SU-DHL-6 (cell line): ENCODE data around the gene PPM1B.

Experiments
- H2AFZ ChIP-seq: fragments of 200-600 bp; sonication (generic); 2 replicates; pipeline ENCODE4 v1.6.1; 2014; ENCODE audit warnings: low read depth, mild to moderate bottlenecking, moderate library complexity, mixed read lengths, antibody characterized with exemption, low read length; ENCODE audit not compliant: severe bottlenecking
- H3F3A ChIP-seq: fragments of 200-600 bp; shearing (Covaris generic); 2 replicates; pipeline ENCODE4 v1.6.0; 2016; ENCODE audit warnings: antibody characterized with exemption, mild to moderate bottlenecking; ENCODE audit not compliant: insufficient read depth
- H3K27ac ChIP-seq: fragments of 200-600 bp; sonication (generic); 2 replicates; pipeline ENCODE4 v1.5.1; 2016; ENCODE audit warnings: low read depth, mild to moderate bottlenecking, low read length, moderate library complexity, mixed read lengths
- H3K27me3 ChIP-seq: fragments of 200-600 bp; sonication (generic), shearing (Covaris generic); 2 replicates; pipeline ENCODE4 v1.6.0; 2014; ENCODE audit warnings: mild to moderate bottlenecking, low read length
- H3K36me3 ChIP-seq: fragments of 200-600 bp; sonication (generic); 2 replicates; pipeline ENCODE4 v1.6.1; 2014; ENCODE audit warnings: mild to moderate bottlenecking, low read length, mixed read lengths
- H3K4me2 ChIP-seq: fragments of 300-600, 200-600 bp; shearing (Covaris generic), sonication (generic); 2 replicates; pipeline ENCODE4 v1.6.0; 2014; ENCODE audit warnings: low read length, low read depth, mild to moderate bottlenecking; ENCODE audit not compliant: poor library complexity, severe bottlenecking
- H3K4me3 ChIP-seq: fragments of 200-600 bp; sonication (generic); 2 replicates; pipeline ENCODE4 v1.5.1; 2014; ENCODE audit warnings: antibody characterized with exemption, low read length, mild to moderate bottlenecking, mixed read lengths; ENCODE audit not compliant: insufficient read depth, poor library complexity, severe bottlenecking
- H3K79me2 ChIP-seq: fragments of 200-600 bp; sonication (generic); 2 replicates; pipeline ENCODE4 v1.6.1; 2014; ENCODE audit warnings: mild to moderate bottlenecking, low read length, moderate library complexity; ENCODE audit not compliant: insufficient read depth
- H3K9ac ChIP-seq: fragments of 200-600 bp; sonication (generic); 2 replicates; pipeline ENCODE4 v1.7.0; 2014; ENCODE audit warnings: mild to moderate bottlenecking, low read length
- H3K9me2 ChIP-seq: fragments of 200-600 bp; sonication (generic); replicated peaks from 2 replicates; pipeline ENCODE4 v1.6.1; 2014; ENCODE audit warnings: low read length; ENCODE audit not compliant: insufficient read depth
- H3K9me3 ChIP-seq: fragments of 200-600 bp; sonication (generic); 2 replicates; pipeline ENCODE4 v1.6.1; 2014; ENCODE audit warnings: low read length, mixed read lengths; ENCODE audit not compliant: insufficient read depth
- H4K20me1 ChIP-seq: fragments of 200-600 bp; sonication (generic); 2 replicates; pipeline ENCODE4 v1.6.1; 2014; ENCODE audit warnings: low read depth, mild to moderate bottlenecking, antibody characterized with exemption, low read length, moderate library complexity, mixed read lengths
- EZH2phosphoT487 ChIP-seq: fragments of 200-600 bp; sonication (generic), shearing (Covaris generic); conservative IDR thresholded peaks from 2 replicates; pipeline ENCODE4 v1.6.1; 2018; ENCODE audit warnings: mild to moderate bottlenecking, antibody characterized with exemption, low read length, moderate library complexity, mixed read lengths
- TF ChIP-seq, protein P1 (sequence below): fragments of 200-600 bp; sonication (generic); IDR thresholded peaks from one replicate; pipeline ENCODE4 v1.5.1; 2017; ENCODE audit warnings: antibody characterized with exemption, mild to moderate bottlenecking, low read length, moderate library complexity; ENCODE audit not compliant: insufficient read depth, poor library complexity, severe bottlenecking

PPM1B gene

DNA sequence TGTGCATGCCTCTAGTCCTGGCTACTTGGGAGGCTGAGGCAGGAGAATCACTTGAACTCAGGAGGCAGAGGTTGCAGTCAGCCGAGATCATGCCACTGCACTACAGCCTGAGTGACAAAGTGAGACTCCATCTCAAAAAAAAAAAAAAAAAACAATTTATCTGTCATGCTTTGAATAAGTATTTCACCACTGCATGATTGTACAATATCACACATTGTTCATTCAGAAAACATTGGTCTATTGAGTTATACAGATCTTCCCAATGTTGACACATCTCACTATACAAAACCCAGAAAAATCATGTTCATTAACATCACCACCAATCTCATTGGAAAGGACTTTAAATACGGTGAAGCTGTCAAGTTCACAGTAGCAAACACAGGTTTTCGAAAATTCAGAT, 46.8 kb upstream of the PPM1B start:
- no peak overlapping the region for H2AFZ ChIP-seq
- no peaks in the 10 kb centered on the region for H3K79me2 ChIP-seq
- no peaks in the 10 kb centered on the region for H3F3A ChIP-seq
- H3K36me3 ChIP-seq: no peaks in the 10 kb centered on the region
- TF ChIP-seq, protein P1, sequence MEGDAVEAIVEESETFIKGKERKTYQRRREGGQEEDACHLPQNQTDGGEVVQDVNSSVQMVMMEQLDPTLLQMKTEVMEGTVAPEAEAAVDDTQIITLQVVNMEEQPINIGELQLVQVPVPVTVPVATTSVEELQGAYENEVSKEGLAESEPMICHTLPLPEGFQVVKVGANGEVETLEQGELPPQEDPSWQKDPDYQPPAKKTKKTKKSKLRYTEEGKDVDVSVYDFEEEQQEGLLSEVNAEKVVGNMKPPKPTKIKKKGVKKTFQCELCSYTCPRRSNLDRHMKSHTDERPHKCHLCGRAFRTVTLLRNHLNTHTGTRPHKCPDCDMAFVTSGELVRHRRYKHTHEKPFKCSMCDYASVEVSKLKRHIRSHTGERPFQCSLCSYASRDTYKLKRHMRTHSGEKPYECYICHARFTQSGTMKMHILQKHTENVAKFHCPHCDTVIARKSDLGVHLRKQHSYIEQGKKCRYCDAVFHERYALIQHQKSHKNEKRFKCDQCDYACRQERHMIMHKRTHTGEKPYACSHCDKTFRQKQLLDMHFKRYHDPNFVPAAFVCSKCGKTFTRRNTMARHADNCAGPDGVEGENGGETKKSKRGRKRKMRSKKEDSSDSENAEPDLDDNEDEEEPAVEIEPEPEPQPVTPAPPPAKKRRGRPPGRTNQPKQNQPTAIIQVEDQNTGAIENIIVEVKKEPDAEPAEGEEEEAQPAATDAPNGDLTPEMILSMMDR: no peak
- no peak for TF ChIP-seq EZH2phosphoT487
- no peaks in the 10 kb centered on the region for H3K27me3 ChIP-seq
- H3K9ac ChIP-seq: no peak overlapping the region
- no peaks in the 10 kb centered on the region for H3K9me2 ChIP-seq
- H3K4me2 ChIP-seq: no peak overlapping the region
- H4K20me1 ChIP-seq: no peaks in the 10 kb centered on the region
- no peak overlapping the region for H3K27ac ChIP-seq
- no peaks in the 10 kb centered on the region for H3K9me3 ChIP-seq
- no peak overlapping the region for H3K4me3 ChIP-seq

GRCh38 chr2:44124500-44124899, 44.2 kb upstream of the PPM1B start:
- Histone ChIP-seq H2AFZ (no peak overlapping the region), H3K4me2 (no peak overlapping the region), H3K9me2 (no peaks in the 10 kb centered on the region), H4K20me1 (no peaks in the 10 kb centered on the region), H3K27me3 (no peaks in the 10 kb centered on the region), H3K79me2 (no peaks in the 10 kb centered on the region), H3K36me3 (no peaks in the 10 kb centered on the region), H3K9ac (no peak overlapping the region), H3F3A (no peaks in the 10 kb centered on the region), H3K27ac (no peak overlapping the region), H3K4me3 (no peak overlapping the region), H3K9me3 (no peaks in the 10 kb centered on the region)
- TF ChIP-seq EZH2phosphoT487: no peak
- TF ChIP-seq, protein P1: no peak

DNA sequence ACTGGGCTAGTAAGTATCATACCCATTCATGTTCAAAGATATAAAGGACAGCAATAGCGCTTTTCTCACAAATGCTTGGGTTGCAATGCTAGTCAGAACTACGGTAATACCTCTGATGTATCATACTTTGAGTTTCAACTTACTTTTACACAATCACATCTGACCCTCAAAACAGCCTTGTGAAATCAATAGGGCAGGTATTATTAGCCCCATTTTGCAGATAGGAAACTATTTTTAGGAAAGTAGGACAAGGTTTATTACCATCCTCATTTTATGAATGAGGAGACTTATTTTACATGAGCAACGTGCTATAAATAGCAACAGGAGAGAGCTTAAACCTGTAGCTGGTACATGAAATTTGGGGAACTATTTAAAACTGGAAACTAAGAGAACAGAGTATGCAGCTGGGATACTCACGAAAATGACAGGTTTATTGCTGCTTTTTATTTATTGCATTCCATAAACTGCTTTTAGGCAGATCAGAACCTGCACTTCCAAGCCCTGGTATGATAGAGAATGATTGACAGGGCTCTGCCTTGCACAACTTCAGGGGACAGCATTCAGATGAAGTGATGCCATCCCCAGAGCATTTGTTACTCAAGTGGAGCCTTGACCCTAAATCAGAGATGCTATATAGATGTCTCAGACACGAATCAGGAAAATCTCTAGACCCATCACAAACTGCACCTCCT, 42.4 kb upstream of the PPM1B start:
- Histone ChIP-seq H3K36me3 (no peaks in the 10 kb centered on the region), H3K4me3 (no peak overlapping the region), H4K20me1 (no peaks in the 10 kb centered on the region), H3K9me2 (no peaks in the 10 kb centered on the region), H3K9me3 (no peaks in the 10 kb centered on the region), H3K27ac (no peak overlapping the region), H3K9ac (no peak overlapping the region), H3K27me3 (no peaks in the 10 kb centered on the region), H3F3A (no peaks in the 10 kb centered on the region), H2AFZ (no peak overlapping the region), H3K79me2 (no peaks in the 10 kb centered on the region), H3K4me2 (no peak overlapping the region)
- TF ChIP-seq, protein P1: no peak
- TF ChIP-seq EZH2phosphoT487: no peak
